GM12878 (cell line): Measurements from ENCODE around the gene UNC13B. TPM values are rescaled to one million over a fixed set of nuclear protein-coding genes. Genes with fewer than 3 reads are reported as not detected.

Source experiments
- ATAC-seq: fragments of 200-7000 bp; cut with Tn5 transposase; 3 replicates; pipeline ENCODE4 v1.9.1; 2020; ENCODE audit warnings: mild to moderate bottlenecking, moderate library complexity
- BruUV-seq: library from RNA; stranded (reverse); fragments of 400-500 nt; replicated peaks from 2 replicates; lab custom pipeline; 2021; lab: Mats Ljungman, UMichigan
- CTCF ChIA-PET: fragments of 300-600 bp; sonication (Branson Sonifier 250); formaldehyde crosslinking; extraction: SDS; loops from one replicate; lab custom pipeline; 2021; ENCODE audit warnings: inconsistent platforms; lab: Yijun Ruan, JAX
- POLR2A ChIA-PET: fragments of 350-600 bp; formaldehyde crosslinking; extraction: SDS; loops from one replicate; lab custom pipeline; 2021; ENCODE audit warnings: inconsistent platforms; lab: Charles Lee
- RAD21 ChIA-PET: fragments of 300-600 bp; sonication (Branson Sonifier 250); formaldehyde crosslinking; loops from one replicate; lab custom pipeline; 2023; ENCODE audit warnings: antibody characterized with exemption; ENCODE audit not compliant: unreplicated experiment; lab: Charles Lee
- SMC1A ChIA-PET: fragments of 300-600 bp; sonication (Branson Sonifier 250); formaldehyde crosslinking; loops from one replicate; lab custom pipeline; 2023; ENCODE audit not compliant: unreplicated experiment, uncharacterized antibody; lab: Charles Lee
- DNase-seq: peaks from one replicate; pipeline ENCODE4 v3.0.0-alpha.2; 2011; ENCODE audit warnings: low read depth, low spot score
- FAIRE-seq: peaks from 3 replicates; lab custom pipeline; 2011; peaks lifted over from hg19 to GRCh38; lab: Jason Lieb, UNC
- H2AFZ ChIP-seq: 2 replicates; pipeline ENCODE4 v1.6.0; 2011; ENCODE audit warnings: low read depth, low read length, control low read depth; ENCODE audit not compliant: control insufficient read depth
- H3K27ac ChIP-seq: 2 replicates; pipeline ENCODE4 v1.5.1; 2011; ENCODE audit warnings: control low read depth; ENCODE audit not compliant: control insufficient read depth, insufficient read depth
- H3K27me3 ChIP-seq, 2 experiments: replicated peaks in 1 of 2; 2 replicates each; pipeline versions ENCODE4 v1.6.0 to v1.6.1; 2011; ENCODE audit warnings: low read length in 1 of 2; ENCODE audit not compliant: control insufficient read depth in 2 of 2, insufficient read depth in 2 of 2
- H3K36me3 ChIP-seq, 2 experiments: 2 replicates each; pipeline ENCODE4 v1.5.1; 2011; ENCODE audit warnings: low read length in 1 of 2; ENCODE audit not compliant: control insufficient read depth in 2 of 2, insufficient read depth in 2 of 2
- H3K4me1 ChIP-seq: 2 replicates; pipeline ENCODE4 v1.6.1; 2011; ENCODE audit warnings: mild to moderate bottlenecking, low read length, moderate library complexity, mixed read lengths; ENCODE audit not compliant: control insufficient read depth, insufficient read depth
- H3K4me2 ChIP-seq: 2 replicates; pipeline ENCODE4 v1.6.0; 2011; ENCODE audit warnings: control low read depth; ENCODE audit not compliant: control insufficient read depth, insufficient read depth
- H3K4me3 ChIP-seq: fragments of 200-600 bp; sonication (generic); 2 replicates; pipeline ENCODE4 v1.5.1; 2016
- H3K79me2 ChIP-seq: 2 replicates; pipeline ENCODE4 v1.6.0; 2011; ENCODE audit warnings: low read length; ENCODE audit not compliant: control insufficient read depth, insufficient read depth
- H3K9ac ChIP-seq: 2 replicates; pipeline ENCODE4 v1.8.0; 2011; ENCODE audit warnings: low read length, control low read depth, mixed read lengths; ENCODE audit not compliant: control insufficient read depth, insufficient read depth
- H3K9me3 ChIP-seq: replicated peaks from 3 replicates; pipeline ENCODE4 v1.5.1; 2011; ENCODE audit warnings: mild to moderate bottlenecking, low read length; ENCODE audit not compliant: control insufficient read depth, insufficient read depth
- H4K20me1 ChIP-seq: 2 replicates; pipeline ENCODE4 v1.6.0; 2011; ENCODE audit not compliant: control insufficient read depth, insufficient read depth
- BCL11A ChIP-seq: IDR thresholded peaks from 2 replicates; pipeline ENCODE4 v1.6.1; 2011; ENCODE audit warnings: low read depth, low read length
- JUND ChIP-seq: IDR thresholded peaks from 2 replicates; pipeline ENCODE4 v1.6.1; 2012; ENCODE audit warnings: low read depth, mild to moderate bottlenecking, low read length, improper control_type of control experiment, moderate library complexity
- MYC ChIP-seq: IDR thresholded peaks from 2 replicates; pipeline ENCODE4 v1.6.1; 2011; ENCODE audit warnings: mild to moderate bottlenecking, low read length, moderate library complexity, inconsistent platforms; ENCODE audit not compliant: insufficient read depth, insufficient replicate concordance, insufficient read length, severe bottlenecking
- PAX5 ChIP-seq: IDR thresholded peaks from 2 replicates; pipeline ENCODE4 v1.6.1; 2011; ENCODE audit warnings: low read depth, low read length, borderline replicate concordance
- POU2F2 ChIP-seq: IDR thresholded peaks from 3 replicates; pipeline ENCODE4 v1.6.1; 2011; ENCODE audit warnings: low read depth, mild to moderate bottlenecking, low read length, borderline replicate concordance
- SUZ12 ChIP-seq: fragments of 200-600 bp; sonication (generic); IDR thresholded peaks from one replicate; pipeline ENCODE4 v1.6.1; 2018; ENCODE audit warnings: antibody characterized with exemption, mild to moderate bottlenecking; ENCODE audit not compliant: unreplicated experiment
- TARDBP ChIP-seq: IDR thresholded peaks from 2 replicates; pipeline ENCODE4 v1.6.1; 2016; ENCODE audit warnings: borderline replicate concordance
- WGBS: methylation state at CpG from one replicate; pipeline ENCODE4 v1.1.6; 2016; ENCODE audit warnings: low lambda C conversion rate; ENCODE audit not compliant: insufficient replicate concordance, insufficient coverage; ENCODE audit errors: missing lambda C conversion rate; 5-methylcytosine and 5-hydroxymethylcytosine counted together
- in situ Hi-C: fragments of 300-500 bp; cut with MboI; formaldehyde crosslinking; loops from 9 replicates; pipeline ENCODE4 v1.14.3; 2018; ENCODE audit warnings: mixed read lengths
- intact Hi-C: fragments of 100-400 bp; cut with micrococcal nuclease; formaldehyde crosslinking; loops from one replicate; pipeline ENCODE4 v1.14.2; 2022; ENCODE audit not compliant: unreplicated experiment
- polyA plus RNA-seq, 11 experiments: library from polyadenylated mRNA; depleted of rRNA in 4 of 11; unstranded in 6 of 11; stranded (reverse) in 5 of 11; fragments of >200 nt; fragmentation: Nextera tagmentation in 4 of 11; fragmentation: Illumina TruSeq in 1 of 11; extraction: Ambion mirVana in 4 of 11; extraction: Trizol in 1 of 11; gene quantifications; 1 replicate in 1 of 11; 2 replicates in 10 of 11; pipeline versions ENCODE4 v1.2.1 to v1.2.3, GENCODE V29; 2011 to 2016; ENCODE audit warnings: inconsistent platforms in 2 of 11, missing spikeins in 2 of 11, low read depth in 1 of 11
- total RNA-seq, 4 experiments: library from RNA; depleted of rRNA in 3 of 4; stranded (reverse); fragments of >200 nt in 3 of 4; fragmentation: Illumina TruSeq in 1 of 4; extraction: Trizol in 1 of 4; gene quantifications; 2 replicates each; pipeline versions ENCODE4 v1.2.1 to v1.2.3, GENCODE V29; 2013 to 2021
- TF ChIP-seq, protein P1 (sequence below): fragments of 450-650 bp; conservative IDR thresholded peaks from 2 replicates; pipeline ENCODE4 v1.6.1; 2017; ENCODE audit warnings: mild to moderate bottlenecking, moderate library complexity
- TF ChIP-seq, protein P2 (sequence below): fragments of 450-650 bp; IDR thresholded peaks from 2 replicates; pipeline ENCODE4 v1.6.1; 2016; ENCODE audit warnings: mild to moderate bottlenecking
- TF ChIP-seq, protein P3 (sequence below): IDR thresholded peaks from 2 replicates; pipeline ENCODE4 v1.6.1; 2012; ENCODE audit warnings: low read depth, low read length, improper control_type of control experiment
- TF ChIP-seq, protein P4 (sequence below): fragments of 450-650 bp; IDR thresholded peaks from 2 replicates; pipeline ENCODE4 v1.6.1; 2017; ENCODE audit warnings: low read depth, mild to moderate bottlenecking, moderate library complexity
- TF ChIP-seq, protein P5 (sequence below): fragments of 150-350 bp; IDR thresholded peaks from 2 replicates; pipeline ENCODE4 v1.6.1; 2014; ENCODE audit warnings: mild to moderate bottlenecking, low read depth, low read length

Gene UNC13B
- total and polyA plus RNA-seq, 10 of the 15 experiments (the other 5 are each of a cell fraction or from before 2014, with no cell fraction given): under 0.01 to 0.42 (median 0.06) TPM; not detected in 4

DNA sequence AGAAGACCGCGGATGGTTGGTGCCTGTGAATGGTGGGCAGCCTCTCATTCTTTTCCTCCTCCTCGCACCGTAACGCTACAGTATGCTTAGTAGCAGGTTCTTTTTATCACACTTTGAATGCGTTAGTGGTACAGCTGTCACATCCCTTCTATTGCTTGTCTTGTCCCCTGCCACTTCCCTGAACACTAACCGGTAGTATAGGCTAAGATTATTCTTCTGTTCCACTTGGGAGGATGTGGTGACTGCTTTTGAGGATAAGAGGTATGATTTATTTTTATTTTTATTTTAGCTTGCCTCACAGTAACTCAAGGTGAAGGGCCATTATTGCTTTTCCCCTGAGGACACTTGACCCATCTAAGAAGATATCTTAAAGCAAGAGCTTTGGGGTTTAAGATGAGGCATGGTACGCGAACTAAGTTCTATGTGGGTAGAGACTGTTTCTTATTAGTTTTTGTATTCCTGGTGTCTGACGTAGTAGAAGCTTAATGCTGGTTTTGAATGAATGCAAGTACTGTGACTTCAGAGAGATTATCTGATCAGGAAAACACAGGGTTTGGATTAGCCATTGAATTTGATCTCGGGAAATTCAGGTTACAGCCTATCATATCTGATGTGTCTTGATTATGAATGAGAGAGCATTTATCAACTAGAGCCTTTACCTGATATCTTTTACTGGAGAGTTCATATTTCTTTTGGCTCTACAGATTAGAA is 951 bp downstream of the UNC13B start (continued):
- TF ChIP-seq, protein P1, sequence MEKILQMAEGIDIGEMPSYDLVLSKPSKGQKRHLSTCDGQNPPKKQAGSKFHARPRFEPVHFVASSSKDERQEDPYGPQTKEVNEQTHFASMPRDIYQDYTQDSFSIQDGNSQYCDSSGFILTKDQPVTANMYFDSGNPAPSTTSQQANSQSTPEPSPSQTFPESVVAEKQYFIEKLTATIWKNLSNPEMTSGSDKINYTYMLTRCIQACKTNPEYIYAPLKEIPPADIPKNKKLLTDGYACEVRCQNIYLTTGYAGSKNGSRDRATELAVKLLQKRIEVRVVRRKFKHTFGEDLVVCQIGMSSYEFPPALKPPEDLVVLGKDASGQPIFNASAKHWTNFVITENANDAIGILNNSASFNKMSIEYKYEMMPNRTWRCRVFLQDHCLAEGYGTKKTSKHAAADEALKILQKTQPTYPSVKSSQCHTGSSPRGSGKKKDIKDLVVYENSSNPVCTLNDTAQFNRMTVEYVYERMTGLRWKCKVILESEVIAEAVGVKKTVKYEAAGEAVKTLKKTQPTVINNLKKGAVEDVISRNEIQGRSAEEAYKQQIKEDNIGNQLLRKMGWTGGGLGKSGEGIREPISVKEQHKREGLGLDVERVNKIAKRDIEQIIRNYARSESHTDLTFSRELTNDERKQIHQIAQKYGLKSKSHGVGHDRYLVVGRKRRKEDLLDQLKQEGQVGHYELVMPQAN: no peak
- TF ChIP-seq, protein P2, sequence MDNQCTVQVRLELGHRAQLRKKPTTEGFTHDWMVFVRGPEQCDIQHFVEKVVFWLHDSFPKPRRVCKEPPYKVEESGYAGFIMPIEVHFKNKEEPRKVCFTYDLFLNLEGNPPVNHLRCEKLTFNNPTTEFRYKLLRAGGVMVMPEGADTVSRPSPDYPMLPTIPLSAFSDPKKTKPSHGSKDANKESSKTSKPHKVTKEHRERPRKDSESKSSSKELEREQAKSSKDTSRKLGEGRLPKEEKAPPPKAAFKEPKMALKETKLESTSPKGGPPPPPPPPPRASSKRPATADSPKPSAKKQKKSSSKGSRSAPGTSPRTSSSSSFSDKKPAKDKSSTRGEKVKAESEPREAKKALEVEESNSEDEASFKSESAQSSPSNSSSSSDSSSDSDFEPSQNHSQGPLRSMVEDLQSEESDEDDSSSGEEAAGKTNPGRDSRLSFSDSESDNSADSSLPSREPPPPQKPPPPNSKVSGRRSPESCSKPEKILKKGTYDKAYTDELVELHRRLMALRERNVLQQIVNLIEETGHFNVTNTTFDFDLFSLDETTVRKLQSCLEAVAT: no peak
- TF ChIP-seq JUND: no peak

DNA sequence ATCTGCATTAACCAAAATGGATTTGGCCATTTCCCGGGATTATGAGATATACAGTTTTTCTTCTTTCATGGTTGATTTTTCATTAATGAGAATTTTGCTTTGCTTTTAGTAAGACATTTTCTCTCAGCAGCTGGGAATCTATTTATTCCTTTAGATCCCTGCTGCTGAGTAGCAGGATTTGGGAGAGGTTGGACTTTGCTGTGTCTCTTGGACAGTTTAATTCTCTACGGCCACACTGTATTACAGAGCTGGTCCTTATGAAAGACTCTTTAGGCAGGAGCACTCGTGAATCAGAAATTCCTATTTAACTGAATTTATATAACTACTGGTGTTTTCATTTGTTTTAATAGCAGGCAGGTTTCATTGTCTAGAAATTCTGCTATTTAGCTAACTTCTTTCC is 1.6 kb downstream of the UNC13B start:
- H4K20me1 ChIP-seq: no peaks in the 10 kb centered on the region
- H3K36me3 ChIP-seq: no peaks in the 10 kb centered on the region
- intact Hi-C loops (no loop called here), in situ Hi-C loops (no loop called here)
- ATAC-seq (no peak), DNase-seq (no peak), FAIRE-seq (no peak)
- ChIA-PET CTCF (interaction anchor here (1.0 kb wide), 1 partner anchor 46 kb away, joined by 3 read pairs; no protein-coding TSS in a partner anchor), POLR2A (no interaction called here), RAD21 (no interaction called here), SMC1A (no interaction called here)
- WGBS: 30% methylated on average over 3 of the region's 3 CpGs
- no TSS peak for BruUV-seq
- H3K4me2 ChIP-seq: no peak overlapping the region
- no peak overlapping the region for H3K9ac ChIP-seq
- H3K79me2 ChIP-seq: no peaks in the 10 kb centered on the region
- H3K27me3 ChIP-seq: no peaks in the 10 kb centered on the region
- no peaks in the 10 kb centered on the region; the same call in 1 of the 2 replicates for H3K4me1 ChIP-seq
- no peak overlapping the region for H3K4me3 ChIP-seq
- H2AFZ ChIP-seq: no peak overlapping the region
- no peaks in the 10 kb centered on the region; the same call in 2 of the 3 replicates for H3K9me3 ChIP-seq
- no peak overlapping the region for H3K27ac ChIP-seq
- TF ChIP-seq TARDBP (no peak), MYC (no peak), BCL11A (no peak), PAX5 (no peak), POU2F2 (no peak), SUZ12 (no peak)
- TF ChIP-seq, protein P3, sequence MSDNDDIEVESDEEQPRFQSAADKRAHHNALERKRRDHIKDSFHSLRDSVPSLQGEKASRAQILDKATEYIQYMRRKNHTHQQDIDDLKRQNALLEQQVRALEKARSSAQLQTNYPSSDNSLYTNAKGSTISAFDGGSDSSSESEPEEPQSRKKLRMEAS: no peak
- TF ChIP-seq, protein P2: no peak
- TF ChIP-seq, protein P4, sequence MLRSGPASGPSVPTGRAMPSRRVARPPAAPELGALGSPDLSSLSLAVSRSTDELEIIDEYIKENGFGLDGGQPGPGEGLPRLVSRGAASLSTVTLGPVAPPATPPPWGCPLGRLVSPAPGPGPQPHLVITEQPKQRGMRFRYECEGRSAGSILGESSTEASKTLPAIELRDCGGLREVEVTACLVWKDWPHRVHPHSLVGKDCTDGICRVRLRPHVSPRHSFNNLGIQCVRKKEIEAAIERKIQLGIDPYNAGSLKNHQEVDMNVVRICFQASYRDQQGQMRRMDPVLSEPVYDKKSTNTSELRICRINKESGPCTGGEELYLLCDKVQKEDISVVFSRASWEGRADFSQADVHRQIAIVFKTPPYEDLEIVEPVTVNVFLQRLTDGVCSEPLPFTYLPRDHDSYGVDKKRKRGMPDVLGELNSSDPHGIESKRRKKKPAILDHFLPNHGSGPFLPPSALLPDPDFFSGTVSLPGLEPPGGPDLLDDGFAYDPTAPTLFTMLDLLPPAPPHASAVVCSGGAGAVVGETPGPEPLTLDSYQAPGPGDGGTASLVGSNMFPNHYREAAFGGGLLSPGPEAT: no peak
- TF ChIP-seq, protein P5, sequence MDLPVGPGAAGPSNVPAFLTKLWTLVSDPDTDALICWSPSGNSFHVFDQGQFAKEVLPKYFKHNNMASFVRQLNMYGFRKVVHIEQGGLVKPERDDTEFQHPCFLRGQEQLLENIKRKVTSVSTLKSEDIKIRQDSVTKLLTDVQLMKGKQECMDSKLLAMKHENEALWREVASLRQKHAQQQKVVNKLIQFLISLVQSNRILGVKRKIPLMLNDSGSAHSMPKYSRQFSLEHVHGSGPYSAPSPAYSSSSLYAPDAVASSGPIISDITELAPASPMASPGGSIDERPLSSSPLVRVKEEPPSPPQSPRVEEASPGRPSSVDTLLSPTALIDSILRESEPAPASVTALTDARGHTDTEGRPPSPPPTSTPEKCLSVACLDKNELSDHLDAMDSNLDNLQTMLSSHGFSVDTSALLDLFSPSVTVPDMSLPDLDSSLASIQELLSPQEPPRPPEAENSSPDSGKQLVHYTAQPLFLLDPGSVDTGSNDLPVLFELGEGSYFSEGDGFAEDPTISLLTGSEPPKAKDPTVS: no peak
